Lung microvascular endothelial cell (primary cell): ENCODE results near the gene ACR. TPM values are rescaled to one million over a fixed set of nuclear protein-coding genes. Genes with fewer than 3 reads are reported as not detected.
"Not testable (repeated sequence)": the region's sequence is repeated elsewhere in the genome, so short reads cannot be mapped to it uniquely, and the experiment has no call there.

ENCODE experiments used
- DNase-seq, 2 donors: peaks; one replicate each; pipeline versions ENCODE4 v3.0.0 to v3.0.0-alpha.2; 2010; ENCODE audit warnings: low read depth in 2 of 2
- total RNA-seq: library from RNA; depleted of rRNA; stranded (reverse); fragments of >200 nt; gene quantifications from 2 replicates; pipeline ENCODE4 v1.2.1, GENCODE V29; 2014

The ACR gene
- total RNA-seq, 1 donor from 2014 or later: 0.20 TPM

GRCh38 chr22:50775132-50775531 lies 37.1 kb downstream of the ACR start:
- peak; percentile 75 to 81 for DNase-seq

DNA sequence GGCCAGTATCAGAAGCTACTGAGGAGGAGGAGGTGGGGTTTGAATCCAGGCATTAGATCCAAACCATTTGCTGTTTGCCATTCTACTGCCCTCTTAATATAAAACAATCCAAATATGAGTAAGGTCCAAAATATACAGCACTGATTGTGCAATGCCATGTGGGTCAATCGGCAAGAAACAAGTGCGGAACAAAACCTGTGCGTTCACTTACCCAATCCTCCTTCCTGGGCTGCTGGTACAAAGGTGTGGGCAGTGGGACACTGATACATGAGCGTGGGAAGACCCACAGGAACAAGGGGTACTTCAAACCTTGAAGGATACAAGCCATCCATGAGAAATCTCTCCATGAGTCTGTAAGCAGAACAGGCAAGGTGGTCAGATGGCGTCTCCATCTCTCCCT lies 39.6 kb downstream of the ACR start:
- DNase-seq: not testable (repeated sequence)

DNA sequence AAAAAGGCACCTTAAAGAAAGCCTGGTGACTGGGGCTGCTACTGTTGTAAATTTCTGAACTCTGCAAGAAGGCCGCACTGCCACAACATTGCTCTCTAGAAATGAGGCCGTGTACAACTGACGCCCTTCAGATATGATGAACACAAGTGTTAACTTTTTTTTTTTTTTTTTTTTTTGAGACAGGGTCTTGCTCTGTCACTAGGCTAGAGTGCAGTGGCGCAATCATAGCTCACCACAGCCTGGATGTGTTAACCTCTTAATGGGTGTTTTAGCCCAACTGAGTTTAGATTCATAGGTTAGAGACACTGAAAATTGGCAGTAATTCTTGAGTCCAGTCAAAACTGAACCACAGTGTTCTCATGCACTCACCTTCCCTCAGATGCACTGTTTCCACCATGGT lies 42.2 kb downstream of the ACR start:
- not testable (repeated sequence) for DNase-seq

GRCh38 chr22:50782253-50782652 lies 44.2 kb downstream of the ACR start:
- DNase-seq: not testable (repeated sequence)

- DNase-seq: peak; percentile 88 to 89
These were observed 45.3 kb downstream of the ACR start, which contains the start of gene RABL2B for GRCh38 chr22:50783033-50783879. RABL2B (minus strand) TSS chr22:50783636; CDS start chr22:50782294, 1,342 bp downstream.

DNA sequence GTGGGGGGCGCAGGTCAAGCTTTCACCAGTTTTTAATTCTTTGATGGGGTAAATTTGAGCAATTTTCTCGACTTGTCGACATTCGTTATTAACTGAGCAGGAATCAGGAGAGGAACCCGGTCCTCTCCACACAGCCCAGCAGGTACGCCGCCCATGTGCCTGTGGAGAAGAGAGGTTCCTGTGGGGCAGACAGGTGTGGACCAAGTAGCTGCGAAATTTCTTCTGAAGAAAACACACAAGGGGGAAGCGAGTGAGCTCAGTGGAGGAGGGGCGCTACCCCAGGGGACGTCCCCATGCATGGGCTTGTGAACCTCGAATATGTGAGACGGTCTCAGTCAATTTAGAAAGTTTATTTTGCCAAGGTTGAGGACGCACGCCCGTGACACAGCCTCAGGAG lies 45.9 kb downstream of the ACR start:
- not testable (repeated sequence) for DNase-seq

- not testable (repeated sequence) for DNase-seq
These were observed 47.3 kb downstream of the ACR start for GRCh38 chr22:50785289-50785688.

DNA sequence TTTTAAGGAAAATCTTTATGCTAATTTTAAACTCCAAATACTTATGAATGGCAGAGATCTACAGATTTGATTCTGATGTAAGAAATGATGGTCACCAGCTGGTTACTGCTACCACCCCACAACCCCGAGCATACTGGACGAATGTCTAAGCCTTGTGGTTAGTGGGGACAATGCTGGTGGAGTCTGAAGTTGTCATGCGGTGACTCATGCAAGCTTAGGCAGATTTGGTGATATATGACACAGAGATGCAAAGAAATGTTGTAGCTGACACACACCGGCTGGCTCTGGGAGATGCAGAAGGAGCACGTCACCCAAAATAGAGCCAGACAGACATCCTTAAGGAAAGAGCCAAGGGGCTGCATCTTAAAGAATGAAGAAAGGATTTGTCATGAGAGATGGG lies 48.9 kb downstream of the ACR start:
- DNase-seq: not testable (repeated sequence)

Other genes starting within 250 kb of the ACR start
- 18.7 and 27.0 TPM in 2 replicates for gene LMF2, start 230.5 kb upstream of the ACR start, total RNA-seq
- 14.5 and 17.0 TPM in 2 replicates for gene NCAPH2, start 230.0 kb upstream of the ACR start, total RNA-seq
- 1.3 and 2.4 TPM in 2 replicates for gene SCO2, start 212.6 kb upstream of the ACR start, total RNA-seq
- gene TYMP, start 208.2 kb upstream of the ACR start, total RNA-seq: 8.9 and 19.8 TPM in 2 replicates
- not detected in 2 replicates for gene KLHDC7B, start 192.3 kb upstream of the ACR start, total RNA-seq
- gene SYCE3, start 175.3 kb upstream of the ACR start, total RNA-seq: not detected in 2 replicates
- gene CPT1B, start 159.8 kb upstream of the ACR start, total RNA-seq: 1.5 and 5.2 TPM in 2 replicates
- gene CHKB, start 155.4 kb upstream of the ACR start, total RNA-seq: 20.5 and 25.4 TPM in 2 replicates
- 0.20 and 0.22 TPM in 2 replicates for gene MAPK8IP2, start 137.4 kb upstream of the ACR start, total RNA-seq
- gene ARSA, start 110.1 kb upstream of the ACR start, total RNA-seq: 8.7 and 11.3 TPM in 2 replicates
- gene SHANK3, start 65.4 kb upstream of the ACR start, total RNA-seq: 7.6 and 11.5 TPM in 2 replicates
- gene RABL2B, start 45.4 kb downstream of the ACR start, total RNA-seq: 2.0 and 6.2 TPM in 2 replicates